Measurements from ENCODE around the gene ANKLE2.

- TF ChIP-seq, protein P1, sequence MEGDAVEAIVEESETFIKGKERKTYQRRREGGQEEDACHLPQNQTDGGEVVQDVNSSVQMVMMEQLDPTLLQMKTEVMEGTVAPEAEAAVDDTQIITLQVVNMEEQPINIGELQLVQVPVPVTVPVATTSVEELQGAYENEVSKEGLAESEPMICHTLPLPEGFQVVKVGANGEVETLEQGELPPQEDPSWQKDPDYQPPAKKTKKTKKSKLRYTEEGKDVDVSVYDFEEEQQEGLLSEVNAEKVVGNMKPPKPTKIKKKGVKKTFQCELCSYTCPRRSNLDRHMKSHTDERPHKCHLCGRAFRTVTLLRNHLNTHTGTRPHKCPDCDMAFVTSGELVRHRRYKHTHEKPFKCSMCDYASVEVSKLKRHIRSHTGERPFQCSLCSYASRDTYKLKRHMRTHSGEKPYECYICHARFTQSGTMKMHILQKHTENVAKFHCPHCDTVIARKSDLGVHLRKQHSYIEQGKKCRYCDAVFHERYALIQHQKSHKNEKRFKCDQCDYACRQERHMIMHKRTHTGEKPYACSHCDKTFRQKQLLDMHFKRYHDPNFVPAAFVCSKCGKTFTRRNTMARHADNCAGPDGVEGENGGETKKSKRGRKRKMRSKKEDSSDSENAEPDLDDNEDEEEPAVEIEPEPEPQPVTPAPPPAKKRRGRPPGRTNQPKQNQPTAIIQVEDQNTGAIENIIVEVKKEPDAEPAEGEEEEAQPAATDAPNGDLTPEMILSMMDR (IDR thresholded peaks at IDR 0.05): no peak
- TF ChIP-seq POLR2AphosphoS5 (IDR thresholded peaks at IDR 0.05): no peak
Measured at GRCh38 chr12:132719954-132720324, 41.7 kb downstream of the ANKLE2 start.

All from breast epithelium (tissue), 3 donors.